ENCODE results near the gene PLPPR4.
"Not testable (repeated sequence)": the region's sequence is repeated elsewhere in the genome, so short reads cannot be mapped to it uniquely, and the experiment has no call there.

PLPPR4 gene, protein sequence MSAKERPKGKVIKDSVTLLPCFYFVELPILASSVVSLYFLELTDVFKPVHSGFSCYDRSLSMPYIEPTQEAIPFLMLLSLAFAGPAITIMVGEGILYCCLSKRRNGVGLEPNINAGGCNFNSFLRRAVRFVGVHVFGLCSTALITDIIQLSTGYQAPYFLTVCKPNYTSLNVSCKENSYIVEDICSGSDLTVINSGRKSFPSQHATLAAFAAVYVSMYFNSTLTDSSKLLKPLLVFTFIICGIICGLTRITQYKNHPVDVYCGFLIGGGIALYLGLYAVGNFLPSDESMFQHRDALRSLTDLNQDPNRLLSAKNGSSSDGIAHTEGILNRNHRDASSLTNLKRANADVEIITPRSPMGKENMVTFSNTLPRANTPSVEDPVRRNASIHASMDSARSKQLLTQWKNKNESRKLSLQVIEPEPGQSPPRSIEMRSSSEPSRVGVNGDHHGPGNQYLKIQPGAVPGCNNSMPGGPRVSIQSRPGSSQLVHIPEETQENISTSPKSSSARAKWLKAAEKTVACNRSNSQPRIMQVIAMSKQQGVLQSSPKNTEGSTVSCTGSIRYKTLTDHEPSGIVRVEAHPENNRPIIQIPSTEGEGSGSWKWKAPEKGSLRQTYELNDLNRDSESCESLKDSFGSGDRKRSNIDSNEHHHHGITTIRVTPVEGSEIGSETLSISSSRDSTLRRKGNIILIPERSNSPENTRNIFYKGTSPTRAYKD

DNA sequence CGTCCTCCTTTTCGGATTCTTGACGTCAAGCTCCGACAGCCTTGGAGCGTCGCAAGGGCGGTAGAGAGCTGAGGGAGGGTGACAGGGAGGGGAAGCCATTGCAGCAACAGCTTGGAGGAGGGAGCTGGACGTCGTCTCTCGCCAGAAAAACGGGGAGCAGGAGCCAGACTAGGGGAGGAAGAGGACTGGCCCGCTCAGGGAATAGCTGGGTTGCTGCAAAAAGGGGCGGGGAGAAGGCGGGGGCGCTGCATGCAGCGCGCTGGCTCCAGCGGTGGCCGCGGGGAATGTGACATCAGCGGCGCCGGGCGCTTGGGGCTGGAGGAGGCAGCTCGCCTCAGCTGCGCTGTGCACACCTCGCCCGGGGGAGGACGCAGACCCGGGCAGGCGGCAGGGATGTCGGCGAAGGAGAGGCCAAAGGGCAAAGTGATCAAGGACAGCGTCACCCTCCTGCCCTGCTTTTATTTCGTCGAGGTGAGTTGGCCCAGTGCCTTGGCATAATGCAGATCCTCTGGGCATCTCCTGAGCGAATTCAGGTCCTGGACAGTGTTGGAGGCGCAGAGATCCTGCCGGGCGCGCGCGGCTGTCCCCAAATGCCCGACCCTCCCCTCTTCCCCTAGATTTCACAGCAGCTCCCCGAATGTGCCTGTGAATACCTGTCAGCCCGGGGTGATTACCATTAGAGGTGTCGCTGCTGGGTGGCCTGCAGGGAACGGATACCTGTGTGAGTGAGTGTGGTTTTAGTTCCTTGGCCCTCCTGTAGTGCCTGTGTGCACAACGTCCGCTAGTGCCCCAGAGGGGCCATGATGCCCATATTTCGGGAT lies at the start of gene PLPPR4:
Gene PLPPR4, plus strand, starts transcription at position 292 of the 821 bp plus-strand sequence. Its CDS starts 102 bp downstream, at position 394.
- FAIRE-seq, result no peak

DNA sequence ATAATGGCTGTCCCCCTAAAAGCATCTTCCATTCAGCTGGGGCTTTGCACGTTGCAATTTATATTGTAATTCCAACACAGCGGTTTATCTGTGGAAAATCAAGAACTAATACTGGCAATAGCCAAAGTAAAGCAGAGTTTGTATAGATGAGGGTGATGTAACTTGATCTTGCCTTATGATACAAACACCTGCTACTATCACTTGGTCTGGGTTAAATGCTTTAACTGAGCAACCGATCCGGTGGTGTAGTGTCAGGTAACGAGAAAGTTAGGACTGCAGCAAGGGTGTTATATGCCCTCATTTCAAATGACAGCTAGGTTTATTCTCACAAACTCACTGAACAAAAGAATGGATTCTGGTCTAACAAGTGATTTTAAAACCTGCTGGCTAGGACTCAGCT lies 47.3 kb upstream of the PLPPR4 start:
- no peak for FAIRE-seq

DNA sequence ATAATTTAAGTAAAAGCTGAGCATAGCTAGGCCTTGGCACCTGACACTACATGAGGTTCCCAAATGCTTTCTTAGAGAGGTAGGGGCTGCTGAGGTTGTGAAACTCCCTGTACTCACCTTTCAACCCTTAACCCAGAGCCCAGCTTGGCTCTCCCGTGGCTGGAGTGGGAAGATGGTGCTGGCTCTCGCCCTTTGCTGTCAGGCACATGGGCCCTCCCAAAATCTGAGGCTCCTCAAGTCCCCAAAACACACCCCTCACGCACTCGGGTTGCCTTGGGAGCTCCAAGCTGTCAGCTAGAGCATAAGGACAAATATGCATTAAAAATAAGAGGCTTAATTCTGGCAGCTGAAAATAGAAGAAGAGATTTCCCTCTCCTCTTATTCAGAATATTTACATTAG lies 46.7 kb upstream of the PLPPR4 start:
- FAIRE-seq, result no peak

DNA sequence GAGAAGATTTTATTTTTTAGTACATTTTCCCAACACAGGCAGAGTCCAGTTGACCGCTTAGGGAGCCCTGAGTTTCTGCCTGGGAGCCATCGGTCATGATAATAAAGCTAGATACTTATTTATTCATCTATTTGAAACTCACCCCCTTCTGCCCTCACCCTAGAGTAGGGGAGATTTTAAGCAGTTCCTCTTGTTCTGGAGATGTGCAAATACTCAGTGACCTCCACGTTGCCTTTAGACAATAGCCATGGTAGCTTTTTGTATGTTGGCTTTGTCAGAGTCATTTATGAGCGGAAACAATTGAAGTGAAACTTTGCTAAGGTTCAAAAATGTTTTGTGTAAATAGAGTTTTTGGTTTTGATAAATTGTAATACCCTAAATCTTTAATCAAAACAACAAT lies 45.7 kb upstream of the PLPPR4 start:
- FAIRE-seq, result no peak

DNA sequence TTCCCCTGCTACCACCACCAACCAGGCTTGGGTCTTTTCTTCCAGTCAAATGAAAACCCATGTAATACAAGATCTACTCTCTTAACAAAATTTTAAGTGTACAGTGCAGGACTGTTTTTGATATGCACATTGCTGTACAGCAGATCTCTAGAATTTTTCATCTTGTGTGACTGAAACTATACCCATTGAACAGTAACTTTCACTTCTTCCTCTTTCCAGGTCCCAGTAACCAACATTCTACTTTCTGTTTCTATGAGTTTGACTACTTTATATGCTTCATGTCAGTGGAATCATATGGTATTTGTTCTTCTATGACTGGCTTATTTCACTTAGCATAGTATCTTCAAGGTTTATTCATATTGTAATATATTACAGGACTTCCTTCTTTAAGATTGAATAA lies 45.3 kb upstream of the PLPPR4 start:
- no peak for FAIRE-seq

DNA sequence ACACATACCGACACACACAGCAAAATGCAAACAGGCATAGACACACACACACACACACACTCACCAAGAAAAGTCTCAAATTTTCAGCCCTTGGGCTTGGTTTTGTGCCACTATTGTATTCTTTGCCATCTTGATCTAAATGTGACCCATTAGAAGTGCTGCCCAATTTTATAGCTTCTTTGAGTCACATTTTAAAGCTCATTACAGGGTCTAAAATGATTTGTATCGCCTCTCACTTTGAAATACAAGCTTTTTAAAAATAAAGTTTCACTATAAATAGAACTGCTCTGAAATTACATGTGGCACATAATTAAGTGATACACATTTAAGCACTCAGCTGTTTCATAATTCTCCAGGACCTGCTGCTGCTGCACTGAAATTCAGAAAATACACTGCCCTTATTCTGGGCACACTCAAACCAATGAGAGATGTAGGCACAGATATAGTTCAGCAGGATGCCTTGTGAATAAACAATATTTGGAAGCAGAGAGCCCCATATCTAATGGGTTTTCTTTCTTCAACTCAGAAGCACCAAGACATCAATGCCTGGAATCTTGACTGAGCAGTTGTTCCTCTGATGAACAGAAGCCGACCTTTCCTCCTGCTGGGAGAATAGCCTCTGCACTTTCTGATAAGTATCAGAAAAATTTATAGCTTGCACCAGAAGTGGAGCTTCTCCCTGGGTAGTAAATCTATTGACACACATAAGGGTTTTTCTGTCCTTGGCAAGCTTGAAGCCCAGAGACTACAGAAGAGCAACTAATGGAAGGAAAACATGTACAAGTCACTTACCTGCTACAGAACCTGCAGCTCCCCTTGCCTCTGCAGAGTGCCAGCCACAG lies 37.0 kb upstream of the PLPPR4 start:
- no peak for FAIRE-seq

DNA sequence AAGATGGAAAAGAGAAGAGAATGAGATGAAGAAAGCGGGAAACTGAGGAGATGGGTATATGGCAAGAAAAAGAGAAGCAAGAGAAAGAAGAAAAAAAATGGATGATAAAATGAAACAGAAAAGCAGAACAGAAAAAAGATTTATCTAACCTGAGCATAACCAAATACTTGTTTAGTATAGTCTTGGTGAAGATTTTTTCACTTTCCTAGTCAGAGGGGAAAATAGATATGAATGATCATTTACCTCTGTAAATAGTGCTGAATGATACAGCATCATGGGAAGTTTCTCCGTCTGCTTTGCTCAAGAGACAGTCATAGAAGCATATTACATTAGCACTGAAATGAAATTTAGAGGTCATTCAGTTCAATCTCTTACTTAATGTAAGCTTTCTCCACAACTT lies 36.1 kb upstream of the PLPPR4 start:
- FAIRE-seq, result no peak

DNA sequence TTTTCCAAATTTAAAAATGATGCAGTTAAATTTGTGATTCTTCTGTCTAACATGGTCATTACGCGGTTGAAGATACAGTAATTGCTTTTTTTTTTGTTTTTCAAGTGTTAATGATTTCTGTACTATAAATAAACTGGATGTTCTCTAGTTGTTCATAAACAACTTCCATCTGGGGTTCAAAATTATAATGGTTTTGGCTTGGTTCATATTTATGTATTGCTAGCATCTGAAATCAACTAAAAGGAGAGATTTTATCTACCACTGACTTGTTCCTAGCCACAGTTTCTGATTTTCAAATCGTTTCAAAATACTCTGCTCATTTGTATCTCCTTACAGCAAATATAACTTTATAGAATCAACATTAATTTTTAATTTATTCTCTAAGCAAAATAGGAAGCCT lies 35.2 kb upstream of the PLPPR4 start:
- no peak for FAIRE-seq

DNA sequence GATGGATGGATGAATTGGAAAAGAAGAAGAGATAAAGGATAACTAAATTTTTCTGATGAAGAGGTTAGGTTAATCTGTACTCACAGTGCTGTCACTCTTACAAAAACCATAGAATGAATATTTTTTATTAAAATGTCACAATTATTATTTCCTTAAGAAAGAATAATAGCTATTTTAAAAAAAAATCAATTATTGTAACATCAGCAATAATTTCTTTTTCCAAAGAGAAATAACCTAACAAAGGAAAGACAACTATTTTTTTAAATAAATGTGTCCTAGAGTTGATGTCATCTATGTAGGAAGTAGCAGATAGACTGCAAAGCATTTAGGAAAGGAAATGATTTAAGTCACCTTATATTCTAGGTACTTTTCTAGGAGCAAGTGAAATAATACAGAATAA lies 33.6 kb upstream of the PLPPR4 start:
- no peak for FAIRE-seq

DNA sequence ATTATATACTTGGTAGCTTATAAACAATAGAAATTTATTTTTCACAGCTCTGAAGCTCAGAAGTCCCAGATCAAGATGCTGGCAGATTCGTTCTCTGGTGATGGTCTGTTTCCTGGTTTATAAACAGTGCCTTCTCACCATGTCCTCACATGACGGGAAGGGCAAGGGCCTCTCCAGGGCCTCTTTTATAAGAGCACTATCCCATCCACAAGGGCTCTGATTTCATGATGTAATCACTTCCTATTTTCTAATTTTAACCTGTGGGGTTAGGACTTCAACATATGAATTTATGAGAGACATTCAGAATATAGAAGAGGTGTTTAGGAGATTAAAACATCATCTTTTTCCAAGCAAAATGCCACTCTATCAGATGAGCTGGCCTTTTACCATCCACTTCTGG lies 32.1 kb upstream of the PLPPR4 start:
- FAIRE-seq, result no peak

DNA sequence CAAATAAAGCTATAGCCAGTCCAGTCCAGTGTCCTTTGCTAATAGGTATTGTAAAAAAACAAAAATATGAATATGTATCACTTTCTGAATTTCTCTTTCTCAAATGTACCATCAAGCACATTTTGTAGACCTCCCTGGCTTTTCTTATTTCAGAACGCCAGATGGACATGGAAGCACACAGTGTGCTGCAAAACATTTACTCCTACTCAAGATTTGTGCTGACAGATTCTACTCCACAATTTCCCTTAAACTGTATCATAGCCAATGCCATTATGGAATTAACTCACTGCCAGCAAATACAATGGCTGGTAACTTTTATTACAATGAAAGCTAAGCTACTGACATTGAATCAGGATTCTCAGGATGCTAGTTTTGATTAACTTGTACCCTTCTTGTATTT lies 30.8 kb upstream of the PLPPR4 start:
- no peak for FAIRE-seq

DNA sequence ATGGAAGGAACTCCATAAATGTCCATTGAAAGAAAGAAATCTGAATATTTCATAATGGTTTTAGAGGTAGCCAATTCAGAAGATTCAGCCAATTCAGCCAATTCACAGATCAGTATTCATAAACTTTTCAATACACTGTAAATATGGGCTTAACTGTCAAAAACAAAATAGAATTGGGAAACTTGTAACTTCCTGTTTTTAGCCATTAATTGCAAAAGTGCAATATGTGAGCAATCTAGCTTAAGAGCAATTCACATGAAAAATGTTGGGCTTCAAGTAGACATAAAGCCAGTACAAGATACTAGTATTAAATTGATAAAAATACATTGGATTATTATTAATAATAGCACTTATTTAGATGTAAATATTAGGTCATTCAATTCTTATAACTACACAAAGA lies 27.5 kb upstream of the PLPPR4 start:
- no peak for FAIRE-seq

DNA sequence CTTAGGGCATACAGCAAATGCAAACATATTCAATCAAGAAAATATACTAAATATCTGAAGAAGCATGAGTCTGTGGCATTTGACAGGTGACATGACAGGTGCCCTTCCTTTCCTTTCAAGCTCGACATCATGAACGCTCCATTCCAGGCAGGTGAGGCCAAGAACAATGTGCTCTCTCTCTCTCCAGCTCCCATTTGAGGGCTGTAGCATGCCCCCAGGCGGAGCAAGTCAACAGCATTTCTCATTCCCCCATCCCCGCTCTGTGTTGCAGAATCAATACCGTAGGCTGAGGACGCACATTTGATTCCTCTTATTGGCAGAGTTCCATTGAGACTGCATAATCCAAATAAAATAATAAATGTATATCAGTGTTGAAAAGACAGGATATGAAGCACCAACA lies 24.6 kb upstream of the PLPPR4 start:
- FAIRE-seq, result no peak

DNA sequence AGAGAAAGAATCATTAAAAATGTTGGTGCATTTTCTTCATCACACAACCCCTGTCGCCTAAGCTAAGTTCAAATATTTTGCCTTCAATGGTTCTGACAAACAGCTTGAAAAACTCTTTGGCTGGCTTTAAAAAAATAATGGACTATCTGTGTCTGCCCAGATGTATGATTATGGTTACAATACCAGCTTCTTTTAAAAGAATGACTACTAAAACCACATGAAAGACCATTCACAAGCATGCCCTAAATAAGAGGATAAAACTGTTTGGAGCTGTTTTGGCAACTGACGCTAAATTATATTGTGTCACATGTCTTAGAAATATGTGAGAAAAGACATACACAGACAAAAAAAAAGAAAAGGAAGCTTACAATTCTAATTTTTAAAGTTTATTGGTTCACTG lies 23.7 kb upstream of the PLPPR4 start:
- no peak for FAIRE-seq

DNA sequence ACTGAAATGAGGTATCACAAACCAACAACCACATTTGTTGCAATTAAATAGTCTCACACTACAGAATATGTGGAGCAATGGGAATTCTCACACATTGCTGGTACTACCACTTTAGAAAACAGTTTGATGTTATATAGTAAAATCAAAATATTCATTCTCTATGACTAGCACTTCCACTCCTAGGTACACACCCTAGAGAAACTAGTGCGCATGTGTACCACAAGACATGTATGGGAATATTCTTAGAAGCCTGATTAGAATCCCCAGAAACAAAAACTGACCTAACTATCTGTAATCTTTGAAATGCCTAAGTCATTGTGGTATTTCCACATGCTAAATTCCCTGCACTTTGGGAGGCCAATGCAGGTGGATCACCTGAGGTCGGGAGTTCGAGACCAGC lies 18.1 kb upstream of the PLPPR4 start:
- FAIRE-seq, result no peak

DNA sequence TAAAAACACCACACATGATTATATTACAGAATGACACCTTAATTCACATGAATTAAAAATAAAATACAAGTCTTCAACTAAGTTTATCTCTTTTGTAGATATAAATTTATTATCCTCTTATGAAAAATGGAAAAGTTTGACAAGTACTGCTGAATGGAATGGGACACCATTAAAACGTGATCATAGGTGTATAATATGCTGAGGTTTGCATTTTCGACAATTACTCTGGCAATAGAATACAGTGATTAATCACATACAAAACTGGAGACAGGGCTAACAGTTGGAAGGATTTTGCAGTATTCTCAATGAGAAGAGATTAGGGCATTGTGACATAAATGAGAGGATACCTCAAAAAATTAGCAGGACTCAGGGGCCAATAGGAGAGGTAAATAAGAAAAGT lies 17.1 kb upstream of the PLPPR4 start:
- no peak for FAIRE-seq

DNA sequence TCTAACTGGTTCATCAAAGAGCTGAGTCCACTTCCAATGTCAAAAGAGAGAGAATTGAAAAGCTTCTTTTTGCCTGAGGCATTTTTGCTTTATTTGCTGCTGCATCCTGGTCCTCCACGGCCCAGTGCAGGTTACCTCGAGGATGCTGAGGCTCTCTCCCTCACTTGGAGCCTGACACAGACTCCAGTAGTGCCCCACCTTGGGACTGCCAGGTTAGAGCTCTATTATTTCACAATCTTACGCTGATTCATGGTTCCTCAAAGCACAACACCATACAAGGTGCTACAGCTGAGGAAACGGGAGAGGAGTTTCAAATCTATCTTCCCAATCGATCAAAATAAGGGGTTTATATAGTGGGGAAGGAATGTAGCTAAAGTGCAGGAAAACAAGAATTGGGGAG lies 13.6 kb upstream of the PLPPR4 start:
- FAIRE-seq, result no peak

DNA sequence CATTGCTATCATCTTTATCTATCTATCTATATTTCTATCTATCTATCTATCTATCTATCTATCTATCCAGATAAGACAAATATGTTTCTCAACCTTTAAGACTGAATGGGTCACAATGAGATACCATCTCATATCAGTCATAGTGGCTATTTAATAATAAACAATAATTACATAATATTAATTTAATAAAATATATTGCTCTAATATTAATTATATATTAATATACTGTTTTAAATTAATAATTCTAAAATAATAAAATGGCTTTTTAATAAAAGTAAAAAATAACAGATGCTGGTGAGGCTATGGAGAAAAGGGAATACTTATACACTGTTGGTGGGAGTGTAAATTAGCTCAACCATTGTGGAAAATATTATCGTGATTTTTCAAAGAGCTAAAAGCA lies 13.0 kb upstream of the PLPPR4 start:
- no peak for FAIRE-seq

DNA sequence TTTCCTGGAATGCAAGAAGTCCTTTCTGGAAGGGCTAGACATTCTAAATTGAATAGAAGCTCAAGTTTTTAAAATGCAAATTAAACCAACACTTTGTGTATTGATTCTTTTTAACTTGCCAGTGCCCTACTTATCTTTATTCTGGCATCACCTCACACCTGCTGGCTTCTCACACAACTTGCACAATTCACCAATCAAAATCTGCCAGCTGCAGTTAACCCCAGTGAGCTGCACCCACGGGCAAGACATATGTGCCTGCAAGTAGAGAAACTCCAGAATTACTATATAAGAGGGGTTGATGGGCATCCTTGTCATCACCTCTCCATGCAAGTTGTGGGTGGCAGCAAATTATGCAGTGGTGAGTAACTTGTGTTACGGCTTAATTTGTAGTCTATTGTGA lies 11.7 kb upstream of the PLPPR4 start:
- no peak for FAIRE-seq

DNA sequence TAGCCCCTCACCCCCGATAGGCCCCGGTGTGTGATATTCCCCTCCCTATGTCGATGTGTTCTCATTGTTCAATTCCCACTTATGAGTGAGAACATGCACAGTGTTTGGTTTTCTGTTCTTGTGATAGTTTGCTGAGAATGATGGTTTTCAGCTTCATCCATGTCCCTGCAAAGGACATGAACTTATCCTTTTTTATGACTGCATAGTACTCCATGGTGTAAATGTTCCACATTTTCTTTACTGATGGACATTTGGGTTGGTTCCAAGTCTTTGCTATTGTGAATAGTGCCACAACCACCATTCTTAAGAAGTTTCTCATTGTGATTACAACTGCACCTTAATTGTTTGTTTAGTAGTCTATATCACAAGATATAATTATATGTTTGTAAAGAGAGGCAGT lies 3.9 kb upstream of the PLPPR4 start:
- FAIRE-seq, result not testable (repeated sequence)

DNA sequence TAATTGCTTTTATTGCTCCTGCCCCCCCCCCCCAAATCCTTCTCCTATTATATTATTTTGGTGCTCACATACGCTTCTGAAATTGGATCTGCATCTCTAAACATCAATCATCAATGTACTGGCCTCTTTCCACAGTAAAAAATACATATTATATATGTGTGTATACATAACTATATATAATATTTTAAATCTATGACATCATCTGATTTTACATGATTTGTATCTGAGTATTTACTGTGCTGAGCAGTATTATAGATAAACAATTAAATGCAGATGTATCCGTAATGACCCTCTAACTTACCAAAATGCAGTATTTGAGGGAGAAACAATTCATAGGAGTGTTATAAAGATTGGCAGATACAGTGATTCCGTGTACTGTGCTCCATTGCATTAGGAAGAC lies 832 bp downstream of the PLPPR4 start:
- FAIRE-seq, result no peak

DNA sequence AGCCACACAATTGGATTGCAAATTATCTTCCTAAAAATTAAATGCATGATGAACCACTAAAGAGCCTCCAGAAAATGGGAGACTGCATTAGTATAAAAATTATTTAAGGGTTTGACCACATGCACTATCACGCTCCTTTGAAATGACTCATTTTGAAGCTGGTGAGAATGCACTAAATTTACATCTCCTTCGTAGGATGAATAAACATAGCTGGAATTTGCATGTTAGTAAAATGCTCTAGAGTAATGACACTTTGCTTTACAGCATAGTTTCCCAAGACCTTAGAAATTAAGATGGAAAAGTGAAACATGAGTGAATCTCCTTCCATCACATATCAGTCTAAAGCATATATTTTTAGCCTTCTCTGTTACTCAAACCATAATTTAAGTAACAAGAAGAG lies 2.4 kb downstream of the PLPPR4 start:
- no peak for FAIRE-seq

DNA sequence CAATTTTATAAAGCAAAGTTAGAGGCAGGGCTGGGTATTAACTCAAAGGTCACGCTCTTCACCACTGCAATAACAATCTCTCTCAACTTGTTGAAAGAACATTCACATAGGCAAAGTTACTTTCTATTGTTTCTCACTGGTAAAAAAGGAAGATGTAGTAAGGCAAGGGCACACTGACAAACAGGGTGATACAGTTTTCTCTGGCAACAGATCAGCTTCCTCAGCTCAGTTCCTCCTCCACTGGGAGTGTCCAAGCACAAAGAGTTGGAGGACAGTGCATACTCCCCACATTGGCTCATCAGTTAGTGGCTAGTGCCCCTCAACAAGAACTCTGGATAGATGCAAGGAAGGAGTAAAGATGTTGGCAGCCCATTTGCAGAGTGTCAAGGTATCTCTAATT lies 3.7 kb downstream of the PLPPR4 start:
- FAIRE-seq, result no peak
